ENCODE data around the gene IGSF21.

IGSF21 gene

GRCh38 chr1:18109058-18109755 is 1.6 kb downstream of the IGSF21 start:
- DNase-seq, result no peak
- no peaks in the 10 kb centered on the region for H3K9me2 ChIP-seq (replicated peaks; ENCODE audit: insufficient read depth, low read length)
- no peaks in the 10 kb centered on the region for H3K4me1 ChIP-seq (ENCODE audit: low read length)
- no peak overlapping the region for H3K9ac ChIP-seq (ENCODE audit: low read length)
- no peak overlapping the region for H3K27ac ChIP-seq (ENCODE audit: low read length)
- H2AFZ ChIP-seq (ENCODE audit: low read length), result no peak overlapping the region
- TF ChIP-seq EZH2phosphoT487 (IDR thresholded peaks at IDR 0.05; ENCODE audit: low read length) (no peak), CTCF (IDR thresholded peaks at IDR 0.05; ENCODE audit: low read length) (no peak), EZH2 (optimal IDR thresholded peaks at IDR 0.05; ENCODE audit: low read depth, low read length) (no peak)
- peaks cover 84% of the 10 kb centered on the region for H3K27me3 ChIP-seq (replicated peaks; ENCODE audit: insufficient read depth, low read length)
- no peak overlapping the region for H3K4me3 ChIP-seq (ENCODE audit: low read length)
- H3K36me3 ChIP-seq (replicated peaks; ENCODE audit: insufficient read depth, low read length), result no peaks in the 10 kb centered on the region
- H3K4me2 ChIP-seq (ENCODE audit: low read depth, low read length), result no peak overlapping the region
- no peaks in the 10 kb centered on the region for H3K79me2 ChIP-seq (ENCODE audit: low read length)
- H3F3A ChIP-seq (ENCODE audit: insufficient read depth, low read length), result no peaks in the 10 kb centered on the region
- no peaks in the 10 kb centered on the region for H3K9me3 ChIP-seq (replicated peaks; ENCODE audit: insufficient read depth, low read length)
- H4K20me1 ChIP-seq (ENCODE audit: insufficient read depth, low read length), result no peaks in the 10 kb centered on the region

GRCh38 chr1:18109756-18110597 is 2.4 kb downstream of the IGSF21 start:
- Histone ChIP-seq H3K79me2 (ENCODE audit: low read length) (no peaks in the 10 kb centered on the region), H2AFZ (ENCODE audit: low read length) (no peak overlapping the region), H3K4me2 (ENCODE audit: low read depth, low read length) (no peak overlapping the region), H3K27me3 (replicated peaks; ENCODE audit: insufficient read depth, low read length) (peaks cover 81% of the 10 kb centered on the region), H4K20me1 (ENCODE audit: insufficient read depth, low read length) (no peaks in the 10 kb centered on the region), H3K36me3 (replicated peaks; ENCODE audit: insufficient read depth, low read length) (no peaks in the 10 kb centered on the region), H3F3A (ENCODE audit: insufficient read depth, low read length) (no peaks in the 10 kb centered on the region), H3K9me3 (replicated peaks; ENCODE audit: insufficient read depth, low read length) (no peaks in the 10 kb centered on the region), H3K9ac (ENCODE audit: low read length) (no peak overlapping the region), H3K9me2 (replicated peaks; ENCODE audit: insufficient read depth, low read length) (no peaks in the 10 kb centered on the region), H3K27ac (ENCODE audit: low read length) (no peak overlapping the region), H3K4me1 (ENCODE audit: low read length) (no peaks in the 10 kb centered on the region), H3K4me3 (ENCODE audit: low read length) (no peak overlapping the region)
- TF ChIP-seq EZH2phosphoT487 (IDR thresholded peaks at IDR 0.05; ENCODE audit: low read length) (no peak), EZH2 (optimal IDR thresholded peaks at IDR 0.05; ENCODE audit: low read depth, low read length) (no peak), CTCF (IDR thresholded peaks at IDR 0.05; ENCODE audit: low read length) (no peak)
- no peak for DNase-seq

- no peak for TF ChIP-seq EZH2 (optimal IDR thresholded peaks at IDR 0.05; ENCODE audit: low read depth, low read length)
- TF ChIP-seq EZH2phosphoT487 (IDR thresholded peaks at IDR 0.05; ENCODE audit: low read length), result no peak
- TF ChIP-seq CTCF (IDR thresholded peaks at IDR 0.05; ENCODE audit: low read length), result no peak
- peaks cover 75% of the 10 kb centered on the region for H3K27me3 ChIP-seq (replicated peaks; ENCODE audit: insufficient read depth, low read length)
- no peak overlapping the region for H3K4me3 ChIP-seq (ENCODE audit: low read length)
- H3K9me3 ChIP-seq (replicated peaks; ENCODE audit: insufficient read depth, low read length), result no peaks in the 10 kb centered on the region
- H3F3A ChIP-seq (ENCODE audit: insufficient read depth, low read length), result no peaks in the 10 kb centered on the region
- no peak overlapping the region for H2AFZ ChIP-seq (ENCODE audit: low read length)
- H3K9ac ChIP-seq (ENCODE audit: low read length), result no peak overlapping the region
- H3K4me1 ChIP-seq (ENCODE audit: low read length), result no peaks in the 10 kb centered on the region
- no peak for DNase-seq
- H3K27ac ChIP-seq (ENCODE audit: low read length), result no peak overlapping the region
- H3K79me2 ChIP-seq (ENCODE audit: low read length), result no peaks in the 10 kb centered on the region
- H3K4me2 ChIP-seq (ENCODE audit: low read depth, low read length), result no peak overlapping the region
- H3K36me3 ChIP-seq (replicated peaks; ENCODE audit: insufficient read depth, low read length), result no peaks in the 10 kb centered on the region
- H3K9me2 ChIP-seq (replicated peaks; ENCODE audit: insufficient read depth, low read length), result no peaks in the 10 kb centered on the region
- H4K20me1 ChIP-seq (ENCODE audit: insufficient read depth, low read length), result no peaks in the 10 kb centered on the region
These were observed 3.0 kb downstream of the IGSF21 start for GRCh38 chr1:18110598-18110939.
